ENCODE data around the gene MAP3K8.
A peak's percentile ranks its signal among the peaks of the same experiment; 100 is the strongest.

MAP3K8 gene

DNA sequence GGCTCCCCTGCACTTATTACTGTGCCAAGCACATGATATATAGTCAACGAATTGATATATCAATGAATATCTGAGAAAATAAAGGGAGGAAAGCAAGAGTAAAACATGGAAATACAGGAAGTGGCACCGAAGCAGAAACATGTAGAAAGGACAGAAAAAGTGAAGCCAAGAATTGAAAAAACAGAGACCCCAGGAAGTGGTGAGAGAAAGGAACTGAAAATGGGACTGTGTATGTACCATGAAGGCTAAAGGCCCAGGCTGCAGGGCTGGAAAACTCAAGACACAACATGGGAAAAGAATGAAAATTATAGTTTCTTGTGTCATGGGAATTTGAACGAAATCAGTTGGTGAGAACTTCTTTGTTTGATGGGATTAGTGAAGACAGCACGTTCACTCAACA, 60.6 kb downstream of the MAP3K8 start:
- H3K27ac Mint-ChIP-seq, result peak overlapping the region; percentile 98
- H3K27me3 Mint-ChIP-seq, result no peaks in the 10 kb centered on the region
- H3K36me3 Mint-ChIP-seq (ENCODE audit: low read depth), result no peaks in the 10 kb centered on the region
- H3K9me3 Mint-ChIP-seq, result no peaks in the 10 kb centered on the region
- intact Hi-C loops (cut with micrococcal nuclease), result loop anchor here (1.0 to 5.0 kb wide), 3 partner anchors 34 to 61 kb away; no protein-coding TSS in a partner anchor
- peaks cover 91% of the 10 kb centered on the region for H3K4me1 Mint-ChIP-seq (ENCODE audit: low read depth)
- peak overlapping the region; percentile 24 for H3K4me3 Mint-ChIP-seq

DNA sequence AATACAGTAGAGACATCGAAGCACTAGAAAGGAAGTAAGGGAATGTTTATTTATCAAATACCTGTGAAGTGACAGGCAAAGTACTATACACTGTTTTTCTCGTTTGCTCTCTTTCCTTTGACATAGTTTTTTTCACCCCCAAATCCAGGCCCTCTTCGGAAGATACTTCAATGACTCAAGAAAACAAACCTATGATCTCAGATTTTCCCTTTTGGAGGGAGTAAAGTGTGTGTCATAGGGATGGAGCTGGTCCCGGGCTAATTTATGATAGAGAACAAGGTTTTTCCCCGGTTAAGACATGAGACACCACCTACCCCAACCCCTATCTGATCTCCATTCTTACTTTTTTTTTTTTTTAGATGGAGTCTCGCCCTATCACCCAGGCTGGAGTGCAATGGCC, 61.7 kb downstream of the MAP3K8 start:
- peaks cover 84% of the 10 kb centered on the region for H3K4me1 Mint-ChIP-seq (ENCODE audit: low read depth)
- no peaks in the 10 kb centered on the region for H3K27me3 Mint-ChIP-seq
- H3K27ac Mint-ChIP-seq, result peak overlapping the region; percentile 98
- no peaks in the 10 kb centered on the region for H3K36me3 Mint-ChIP-seq (ENCODE audit: low read depth)
- intact Hi-C loops (cut with micrococcal nuclease), result loop anchor here (2.0 kb wide), 1 partner anchor 33 kb away; no protein-coding TSS in a partner anchor
- H3K9me3 Mint-ChIP-seq, result no peaks in the 10 kb centered on the region
- no peak overlapping the region for H3K4me3 Mint-ChIP-seq

DNA sequence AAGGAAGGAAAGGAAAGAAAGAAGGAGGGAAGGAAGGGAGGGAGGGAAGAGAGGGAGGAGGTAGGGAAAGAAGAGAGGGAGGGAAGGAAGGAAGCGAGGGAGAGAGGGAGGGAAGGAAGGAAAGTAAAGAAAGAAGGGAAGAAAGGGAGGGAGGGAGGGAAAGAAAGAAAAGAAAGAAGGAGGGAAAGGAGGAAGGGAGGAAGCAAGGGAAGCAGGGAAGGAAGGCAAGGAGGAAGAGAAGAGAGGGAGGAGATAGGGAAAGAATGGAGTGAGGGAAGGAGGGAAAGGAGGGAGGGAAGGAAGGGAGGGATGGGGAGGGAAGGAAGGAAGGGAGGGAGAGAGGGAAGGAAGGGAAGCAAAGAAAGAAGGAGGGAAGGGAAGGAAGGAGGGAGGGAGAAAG, 65.8 kb downstream of the MAP3K8 start:
- Mint-ChIP-seq H3K27ac (peak overlapping the region; percentile 57), H3K9me3 (no peaks in the 10 kb centered on the region), H3K4me1 (ENCODE audit: low read depth) (peaks cover 73% of the 10 kb centered on the region), H3K27me3 (no peaks in the 10 kb centered on the region), H3K4me3 (no peak overlapping the region), H3K36me3 (ENCODE audit: low read depth) (no peaks in the 10 kb centered on the region)
- intact Hi-C loops (cut with micrococcal nuclease), result no loop called here

DNA sequence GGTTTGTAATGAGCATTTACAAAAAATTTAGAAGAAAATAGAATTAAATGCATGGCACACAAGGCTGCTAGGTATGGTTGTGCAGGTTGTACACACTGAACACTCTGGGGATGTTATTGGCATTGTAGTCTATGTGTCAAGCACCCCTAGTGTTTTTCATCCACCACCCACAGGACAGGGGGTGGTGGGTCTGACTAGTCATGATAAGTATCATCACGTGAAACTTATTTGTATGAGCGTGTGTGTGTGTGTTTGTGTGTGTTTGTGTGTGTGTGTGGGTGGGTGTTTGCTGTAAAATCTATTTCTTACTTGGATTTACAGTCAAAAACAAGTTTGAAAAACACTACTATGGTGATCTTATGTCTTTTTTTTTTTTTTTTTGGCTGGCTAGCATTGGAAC, 66.5 kb downstream of the MAP3K8 start:
- Mint-ChIP-seq H3K4me3 (no peak overlapping the region), H3K9me3 (no peaks in the 10 kb centered on the region), H3K36me3 (ENCODE audit: low read depth) (no peaks in the 10 kb centered on the region), H3K27ac (peak overlapping the region; percentile 43), H3K4me1 (ENCODE audit: low read depth) (peaks cover 70% of the 10 kb centered on the region), H3K27me3 (no peaks in the 10 kb centered on the region)
- intact Hi-C loops (cut with micrococcal nuclease), result no loop called here

DNA sequence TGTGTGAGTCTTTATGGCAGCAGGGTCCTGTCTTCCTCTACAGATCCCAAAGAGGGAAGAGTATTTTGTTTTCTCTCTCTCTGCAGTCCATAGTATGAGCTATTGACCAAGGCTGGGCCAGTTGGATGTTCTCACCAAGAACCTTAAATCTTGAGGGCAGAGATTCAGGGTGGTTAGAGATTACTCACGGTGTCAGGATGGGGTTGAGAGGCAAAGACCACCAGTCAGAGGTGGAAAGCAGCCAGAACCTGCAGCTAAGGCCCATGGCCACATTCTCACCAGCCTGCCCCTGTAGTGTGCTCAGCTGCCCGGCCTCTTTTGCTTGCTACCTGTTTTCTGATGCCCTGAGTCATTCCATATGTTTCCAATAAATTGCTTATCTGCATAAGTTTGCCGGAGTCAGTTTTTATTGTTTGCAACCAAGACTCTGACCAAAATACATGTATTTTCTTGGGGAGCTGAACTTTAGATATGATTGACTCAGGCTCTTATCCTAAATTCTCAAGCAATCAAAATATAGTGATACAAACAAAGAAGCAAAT, 67.0 kb downstream of the MAP3K8 start:
- intact Hi-C loops (cut with micrococcal nuclease), result no loop called here
- Mint-ChIP-seq H3K4me1 (ENCODE audit: low read depth) (peaks cover 70% of the 10 kb centered on the region), H3K9me3 (no peaks in the 10 kb centered on the region), H3K27ac (peak overlapping the region; percentile 43), H3K4me3 (no peak overlapping the region), H3K36me3 (ENCODE audit: low read depth) (no peaks in the 10 kb centered on the region), H3K27me3 (no peaks in the 10 kb centered on the region)

DNA sequence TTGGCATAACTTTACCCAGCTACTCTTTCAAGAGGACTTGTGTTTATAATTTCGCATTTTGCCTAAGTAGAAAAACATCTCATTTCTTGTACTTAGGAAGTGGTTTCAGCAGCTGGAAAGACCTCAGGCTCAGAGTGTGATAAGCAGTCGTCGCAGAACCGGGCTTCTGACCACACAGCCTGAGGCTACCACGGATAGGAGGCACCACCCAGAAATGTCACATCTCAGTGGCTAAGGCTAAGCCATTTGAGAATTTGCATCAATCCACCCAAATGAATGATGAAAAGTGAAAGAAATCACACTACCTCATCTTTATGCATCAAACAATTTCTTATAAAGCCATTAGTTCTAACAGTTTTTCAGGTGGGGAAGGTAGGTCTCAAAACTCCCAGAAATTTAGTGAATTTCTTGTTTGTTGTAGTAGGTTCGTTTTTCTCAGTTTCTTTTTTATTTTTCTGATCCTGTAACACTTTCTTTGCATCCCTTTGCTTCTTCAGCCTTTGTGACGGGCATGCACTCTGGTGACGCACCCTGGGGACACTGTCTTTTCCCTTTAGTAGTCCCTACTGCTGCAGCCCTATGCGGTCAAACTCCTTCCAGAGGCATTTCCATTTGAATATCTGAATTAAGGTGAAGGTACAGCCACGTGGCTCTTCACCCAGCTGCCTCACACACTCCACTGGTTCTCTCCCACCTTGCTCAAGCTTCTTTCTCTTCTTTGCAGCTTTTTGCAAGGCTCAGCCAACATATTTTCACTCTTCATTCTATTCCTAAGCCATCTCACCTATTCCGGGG, 68.5 kb downstream of the MAP3K8 start:
- Mint-ChIP-seq H3K4me1 (ENCODE audit: low read depth) (peaks cover 64% of the 10 kb centered on the region), H3K4me3 (no peak overlapping the region), H3K27ac (peak overlapping the region; percentile 61), H3K36me3 (ENCODE audit: low read depth) (no peaks in the 10 kb centered on the region), H3K27me3 (no peaks in the 10 kb centered on the region), H3K9me3 (no peaks in the 10 kb centered on the region)
- intact Hi-C loops (cut with micrococcal nuclease), result no loop called here

DNA sequence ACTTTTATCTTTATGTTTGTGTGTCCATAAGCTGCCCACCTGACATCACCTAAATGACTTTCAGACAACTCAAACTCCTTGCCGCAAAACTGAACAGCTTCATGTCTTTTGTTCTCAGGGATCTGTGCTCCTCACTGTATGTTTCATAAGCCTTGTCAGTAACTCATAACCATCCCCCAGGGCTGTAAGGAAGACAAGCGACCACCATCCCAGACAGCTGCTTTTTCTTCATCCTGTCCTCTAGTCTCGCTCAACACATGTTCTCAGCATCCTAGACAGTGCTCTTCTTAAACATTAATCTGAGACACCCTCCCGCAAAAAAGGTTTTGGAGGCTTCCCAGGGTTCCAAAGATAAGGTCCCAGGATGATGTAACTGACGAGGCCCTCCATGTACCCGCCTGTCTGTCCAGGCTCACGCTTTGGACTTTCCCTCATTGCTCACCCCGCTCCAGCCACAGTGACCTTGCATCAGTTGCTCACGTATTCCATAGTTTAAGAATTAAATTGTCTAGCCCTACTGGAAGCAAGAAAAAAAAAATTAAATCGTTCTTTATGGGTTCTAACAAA, 69.8 kb downstream of the MAP3K8 start:
- Mint-ChIP-seq H3K27ac (peak overlapping the region; percentile 90), H3K4me1 (ENCODE audit: low read depth) (peaks cover 52% of the 10 kb centered on the region)

DNA sequence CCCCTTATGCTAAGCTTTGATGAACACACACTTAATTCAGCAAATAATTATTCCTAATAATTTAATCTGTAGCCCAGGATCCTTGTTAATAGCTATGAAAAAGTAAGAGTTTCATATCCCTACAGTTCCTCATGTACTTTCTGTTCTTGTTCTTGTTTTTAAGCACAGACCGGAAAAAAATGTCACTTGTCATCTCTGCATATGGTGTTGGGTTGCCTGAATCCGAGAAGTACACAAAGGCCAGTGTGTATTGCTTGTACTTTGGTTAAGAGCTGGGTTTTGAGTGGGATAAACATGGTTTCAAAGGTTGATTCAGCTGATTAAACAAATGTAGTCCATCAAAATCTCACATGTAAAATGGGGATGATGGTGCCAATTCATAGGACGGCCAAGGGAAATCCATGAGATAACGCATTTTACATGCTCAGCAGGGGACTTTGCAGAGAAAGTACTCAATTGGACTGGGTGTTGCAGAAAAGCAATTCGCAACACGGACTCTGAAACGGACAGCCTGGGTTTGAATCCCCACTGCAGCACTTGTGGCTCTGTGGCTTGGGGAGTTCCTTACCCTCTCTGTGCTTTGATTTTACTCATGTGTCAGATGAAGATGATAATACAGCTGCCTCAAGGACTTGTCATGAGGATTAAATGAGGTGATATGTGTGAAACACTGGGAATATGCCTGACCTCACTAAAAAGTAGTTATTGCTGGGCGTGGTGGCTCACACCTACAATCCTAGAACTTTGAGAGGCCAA, 71.7 kb downstream of the MAP3K8 start:
- H3K9me3 Mint-ChIP-seq, result no peaks in the 10 kb centered on the region
- H3K4me1 Mint-ChIP-seq (ENCODE audit: low read depth), result peaks cover 57% of the 10 kb centered on the region
- no peaks in the 10 kb centered on the region for H3K27me3 Mint-ChIP-seq
- H3K27ac Mint-ChIP-seq, result peak overlapping the region; percentile 90
- peak overlapping the region; percentile 44 for H3K4me3 Mint-ChIP-seq
- intact Hi-C loops (cut with micrococcal nuclease), result no loop called here
- H3K36me3 Mint-ChIP-seq (ENCODE audit: low read depth), result no peaks in the 10 kb centered on the region

More for the DNA sequence above, 69.8 kb downstream of the MAP3K8 start:
- Mint-ChIP-seq H3K27me3 (no peaks in the 10 kb centered on the region), H3K4me3 (no peak overlapping the region), H3K9me3 (no peaks in the 10 kb centered on the region), H3K36me3 (ENCODE audit: low read depth) (no peaks in the 10 kb centered on the region)
- intact Hi-C loops (cut with micrococcal nuclease), result no loop called here

DNA sequence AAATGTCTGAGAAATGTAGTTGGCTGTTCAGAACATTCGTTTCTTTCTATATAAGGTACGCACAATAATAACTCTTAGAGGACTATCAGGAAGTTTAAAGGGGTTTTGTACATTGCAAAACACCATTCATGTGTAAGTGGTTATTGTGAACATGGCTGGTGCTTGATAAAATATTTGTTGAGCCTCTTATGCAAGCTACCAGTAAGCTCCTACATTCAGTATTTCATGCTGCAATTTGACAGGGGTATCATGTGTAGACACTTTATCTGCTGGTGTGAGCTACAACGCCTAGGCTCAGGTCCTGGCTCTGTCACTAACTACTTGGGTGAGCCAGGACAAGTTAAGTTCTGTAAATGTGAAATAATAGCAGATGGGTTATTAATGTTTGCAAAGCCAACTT, 75.5 kb downstream of the MAP3K8 start:
- no peaks in the 10 kb centered on the region for H3K9me3 Mint-ChIP-seq
- intact Hi-C loops (cut with micrococcal nuclease), result no loop called here
- peaks cover 35% of the 10 kb centered on the region for H3K4me1 Mint-ChIP-seq (ENCODE audit: low read depth)
- no peak overlapping the region for H3K4me3 Mint-ChIP-seq
- no peaks in the 10 kb centered on the region for H3K36me3 Mint-ChIP-seq (ENCODE audit: low read depth)
- no peaks in the 10 kb centered on the region for H3K27me3 Mint-ChIP-seq
- H3K27ac Mint-ChIP-seq, result no peak overlapping the region

DNA sequence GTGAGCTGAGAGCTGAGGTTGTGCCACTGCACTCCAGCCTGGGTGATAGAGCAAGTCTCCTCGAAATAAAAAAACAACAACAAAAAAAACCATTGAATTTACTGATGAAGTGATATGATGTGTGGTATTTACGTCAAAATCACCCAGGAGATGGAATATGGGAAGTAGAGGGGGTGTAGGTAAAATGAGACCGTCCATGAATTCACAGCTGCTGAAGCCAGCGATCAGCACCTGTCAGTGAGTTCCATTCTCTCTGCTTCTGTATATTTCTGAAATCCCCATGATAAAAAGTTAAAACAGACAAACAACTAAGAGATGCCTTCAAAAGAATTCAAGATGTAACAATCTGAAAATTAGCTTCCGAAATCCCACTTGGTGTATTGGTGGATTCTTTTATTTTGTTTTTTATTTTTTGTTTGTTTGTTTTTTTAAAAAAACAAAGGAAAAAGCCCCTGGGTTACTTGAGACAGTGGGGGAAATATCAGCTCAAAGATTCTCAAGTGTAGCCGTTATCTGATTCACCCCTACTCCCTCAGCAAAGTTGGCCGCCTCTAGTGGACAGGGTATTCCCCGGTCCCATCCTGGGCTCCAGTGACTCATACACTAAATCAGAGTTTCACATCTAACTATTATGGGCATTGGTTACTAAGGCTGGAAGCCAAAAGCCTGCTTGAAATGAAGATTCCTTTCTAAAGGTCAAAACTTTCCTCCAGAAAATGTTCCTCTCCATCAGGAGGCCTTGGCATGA, 76.4 kb downstream of the MAP3K8 start:
- Mint-ChIP-seq H3K9me3 (no peaks in the 10 kb centered on the region), H3K4me3 (no peak overlapping the region), H3K27ac (no peak overlapping the region), H3K4me1 (ENCODE audit: low read depth) (peaks cover 29% of the 10 kb centered on the region), H3K36me3 (ENCODE audit: low read depth) (no peaks in the 10 kb centered on the region), H3K27me3 (no peaks in the 10 kb centered on the region)
- intact Hi-C loops (cut with micrococcal nuclease), result no loop called here

DNA sequence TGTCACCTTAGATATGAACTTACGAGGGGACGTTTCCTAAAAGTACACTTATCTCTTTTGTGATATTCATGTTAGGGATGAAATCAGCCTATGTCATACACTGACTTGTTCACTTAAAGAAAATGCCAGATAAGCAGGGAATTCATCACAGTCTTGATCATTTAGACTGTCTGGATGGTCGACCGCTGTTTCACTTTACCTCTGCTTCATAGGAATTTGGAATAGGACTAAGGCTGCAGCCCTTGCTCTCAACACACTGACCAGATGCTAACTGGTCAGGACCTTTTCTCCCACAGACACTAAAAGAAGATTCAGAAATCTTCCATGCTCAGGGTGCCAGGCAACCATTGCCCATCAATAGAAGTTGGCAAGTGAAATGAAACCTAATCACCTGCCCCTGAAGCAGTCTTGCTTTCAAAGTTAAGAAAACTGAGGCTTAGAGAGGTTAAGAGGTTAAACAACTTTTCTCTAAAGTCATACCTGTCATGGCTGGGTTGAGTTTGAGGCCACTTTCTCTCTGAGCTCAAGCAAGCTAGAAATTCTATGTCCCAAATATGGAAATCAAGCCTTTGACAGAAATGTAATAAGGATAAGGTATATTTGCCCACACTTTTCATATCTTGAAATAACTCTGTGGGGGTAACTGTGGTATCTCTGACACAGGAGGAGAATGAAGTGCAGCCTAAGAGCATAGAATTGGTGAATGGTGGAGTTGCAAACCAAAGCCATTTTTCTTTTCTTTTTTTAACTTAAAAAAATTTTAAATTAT, 77.1 kb downstream of the MAP3K8 start:
- no peak overlapping the region for H3K27ac Mint-ChIP-seq
- no peaks in the 10 kb centered on the region for H3K36me3 Mint-ChIP-seq (ENCODE audit: low read depth)
- intact Hi-C loops (cut with micrococcal nuclease), result no loop called here
- no peaks in the 10 kb centered on the region for H3K9me3 Mint-ChIP-seq
- no peak overlapping the region for H3K4me3 Mint-ChIP-seq
- H3K4me1 Mint-ChIP-seq (ENCODE audit: low read depth), result peaks cover 22% of the 10 kb centered on the region
- no peaks in the 10 kb centered on the region for H3K27me3 Mint-ChIP-seq

All from dendritic cell treated with granulocyte-macrophage colony-stimulating factor and Interleukin-4, amounts not matched to agents 40 ng/mL and 50 ng/mL, for 4 days (primary cell).